ENCODE data around the gene CALML6.
A peak's percentile ranks its signal among the peaks of the same experiment; 100 is the strongest.

Gene CALML6

DNA sequence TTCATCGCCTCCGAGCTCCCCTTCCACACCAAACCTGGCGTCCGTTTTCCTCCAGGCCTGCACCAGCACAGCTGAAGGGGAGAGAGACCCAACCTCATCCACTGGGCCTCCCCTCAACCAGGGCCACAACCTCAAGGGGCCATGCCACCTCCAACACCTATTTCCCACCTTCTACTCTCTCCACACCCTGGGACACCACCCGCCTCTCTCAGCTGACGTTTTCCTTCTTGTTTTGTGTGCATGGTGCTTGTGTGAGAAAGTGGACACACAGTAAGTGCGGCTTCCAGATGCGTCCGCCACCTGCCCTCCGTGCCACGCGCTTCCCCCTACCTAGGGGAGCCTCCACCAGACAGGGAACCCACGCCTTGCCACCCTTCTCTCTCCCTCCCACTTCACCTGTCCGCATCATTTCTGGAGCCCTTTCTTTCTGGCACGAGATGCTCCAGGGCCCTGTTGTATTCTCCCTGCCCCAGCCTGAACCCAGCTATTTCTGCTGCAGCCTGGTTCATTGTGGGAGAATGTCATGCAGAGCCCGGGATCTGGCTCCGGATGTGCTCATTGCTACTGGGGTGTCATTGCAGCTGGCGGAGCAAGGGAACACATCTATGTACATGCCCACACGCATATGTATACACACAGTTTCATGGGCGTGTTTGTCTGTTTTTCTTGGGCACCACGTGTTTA is 22.8 kb upstream of the CALML6 start:
- no peak for DNase-seq

- no peak for DNase-seq
Observed at GRCh38 chr1:1892763-1893120, 22.3 kb upstream of the CALML6 start.

- DNase-seq, result no peak
Observed at GRCh38 chr1:1893291-1893985, 21.6 kb upstream of the CALML6 start.

DNA sequence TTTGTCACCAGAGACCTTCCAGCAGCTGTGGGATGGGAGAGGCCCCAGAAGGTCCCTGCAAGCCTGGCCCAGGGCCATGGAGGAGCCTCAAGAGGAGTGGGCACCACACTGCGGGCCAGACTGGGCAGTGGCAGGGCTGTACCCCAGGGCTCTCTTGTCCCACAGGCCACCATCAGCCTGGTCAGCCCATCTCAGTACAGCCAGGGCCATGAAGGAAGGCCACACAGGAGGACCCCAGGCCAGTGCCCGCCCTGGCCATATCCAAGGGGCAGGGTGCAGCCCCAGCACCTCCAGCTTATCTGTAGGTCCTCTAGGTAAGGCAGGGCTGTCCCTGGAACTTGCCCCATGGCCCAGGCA is 21.1 kb upstream of the CALML6 start:
- no peak for DNase-seq

- no peak for DNase-seq
Observed at GRCh38 chr1:1894354-1895059, 20.6 kb upstream of the CALML6 start.

DNA sequence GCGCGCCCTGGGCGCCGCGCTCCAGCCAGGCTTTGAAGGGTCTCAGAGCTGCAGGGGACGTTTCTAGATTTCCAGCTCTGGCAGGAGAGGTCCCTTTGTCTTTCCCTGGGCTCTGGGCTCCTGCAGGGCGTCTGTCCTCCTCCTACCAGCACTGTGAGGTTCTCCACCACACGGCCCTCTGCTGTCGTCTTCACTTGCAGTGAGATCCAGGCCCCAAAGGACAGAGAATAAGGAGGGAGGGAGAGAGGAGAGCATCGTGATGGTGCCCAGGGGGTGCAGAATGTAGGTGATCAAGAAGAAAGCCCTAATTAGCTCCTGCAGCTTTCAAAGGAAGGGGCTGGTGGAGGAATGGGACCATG is 20.0 kb upstream of the CALML6 start:
- no peak for DNase-seq

- no peak for DNase-seq
Observed at GRCh38 chr1:1895456-1896336, 19.4 kb upstream of the CALML6 start.

DNA sequence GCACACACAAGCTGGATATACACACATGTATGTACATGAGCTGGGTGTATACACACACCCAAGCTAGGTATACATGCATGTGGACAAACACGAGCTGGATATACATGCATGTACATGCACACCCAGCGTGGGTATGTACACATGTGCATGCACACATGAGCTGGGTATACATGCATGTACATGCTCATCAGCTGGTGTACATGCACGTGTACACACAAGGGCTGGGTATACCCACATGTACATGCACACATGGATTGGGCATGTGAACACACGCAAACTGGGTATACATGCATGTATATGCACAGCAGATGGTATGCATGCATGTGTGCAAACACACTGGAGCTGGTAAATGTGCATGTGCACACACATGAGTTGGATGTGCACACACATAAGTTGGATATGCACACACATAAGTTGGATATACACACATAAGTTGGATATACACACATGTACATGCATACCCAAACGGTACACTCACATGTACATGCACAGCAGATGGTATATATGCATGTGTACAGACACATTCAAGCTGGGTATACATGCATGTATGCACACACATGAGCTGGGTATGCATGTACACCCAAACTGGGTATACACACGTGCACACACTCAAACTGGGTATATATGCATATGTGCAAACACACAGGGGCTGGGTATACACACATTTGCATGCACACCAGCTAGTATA is 16.7 kb upstream of the CALML6 start:
- DNase-seq, result no peak

DNA sequence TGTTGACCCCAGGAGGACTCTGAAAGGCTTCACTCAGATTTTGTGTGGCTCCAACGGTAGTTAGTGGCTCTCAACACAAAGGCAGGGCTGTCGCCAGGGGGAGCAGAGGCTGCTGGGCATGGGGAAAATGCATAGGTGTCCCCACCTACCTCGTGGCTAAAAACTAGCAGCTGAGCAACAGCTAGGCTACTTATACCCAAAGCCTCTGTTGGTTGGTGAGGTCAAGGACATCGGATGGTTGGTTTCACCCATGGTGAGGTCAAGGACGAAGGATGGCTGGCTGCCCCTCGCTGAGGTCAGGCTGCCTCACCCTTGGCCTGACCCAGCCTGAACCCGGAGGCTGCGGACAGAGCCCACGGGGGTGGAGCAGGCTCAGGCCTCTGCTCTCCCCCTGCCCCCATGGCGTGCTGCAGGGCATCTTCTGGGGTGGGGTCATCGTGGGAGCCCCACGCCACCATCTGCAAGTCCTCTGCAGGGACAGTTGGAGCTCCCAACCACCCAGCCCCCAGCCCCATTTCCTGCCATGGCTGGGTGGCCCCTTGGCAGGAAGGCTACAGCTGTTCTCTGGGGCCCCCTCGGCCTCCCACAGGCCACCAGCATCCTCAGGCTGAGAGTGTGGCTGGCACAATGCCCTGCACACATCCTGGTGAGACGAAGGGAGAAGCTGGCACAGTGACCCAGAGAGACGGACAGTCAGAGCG is 15.6 kb upstream of the CALML6 start:
- no peak for DNase-seq

- no peak for DNase-seq
Observed at GRCh38 chr1:1899967-1900327, 15.1 kb upstream of the CALML6 start.

GRCh38 chr1:1900883-1901640 is 14.0 kb upstream of the CALML6 start:
- DNase-seq, result no peak

DNA sequence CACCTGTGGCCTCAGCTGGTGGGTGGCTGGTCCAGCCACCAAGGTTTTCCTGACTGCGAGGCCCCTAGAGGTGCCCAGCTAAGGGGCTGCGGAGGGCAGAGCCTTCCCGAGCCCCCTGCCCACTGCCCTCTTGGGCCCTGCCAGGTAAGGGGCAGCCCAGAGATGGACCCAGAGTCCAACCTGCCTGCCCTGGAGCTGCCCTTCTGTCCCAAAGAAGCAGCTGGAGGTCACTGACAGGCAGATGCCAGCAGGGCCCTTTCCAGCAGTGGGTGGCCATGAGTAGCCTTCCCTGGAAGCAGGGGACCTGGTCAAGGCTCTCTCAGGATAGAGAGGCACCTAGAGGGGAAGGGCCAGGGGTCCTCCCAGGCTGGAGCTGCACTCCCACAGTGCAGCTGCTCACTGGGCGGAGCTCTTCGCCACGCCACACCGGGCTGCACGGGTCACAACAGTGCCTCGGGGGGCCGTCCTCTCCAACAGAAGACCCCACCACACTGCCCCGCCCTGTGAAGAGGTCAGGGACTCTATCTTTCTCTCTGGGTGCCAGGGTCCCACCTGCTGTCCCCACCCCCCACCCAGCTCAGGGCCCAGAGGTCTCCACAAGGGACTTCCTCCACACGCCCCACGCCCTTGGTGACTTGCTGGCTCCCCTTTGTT is 13.3 kb upstream of the CALML6 start:
- no peak for DNase-seq

DNA sequence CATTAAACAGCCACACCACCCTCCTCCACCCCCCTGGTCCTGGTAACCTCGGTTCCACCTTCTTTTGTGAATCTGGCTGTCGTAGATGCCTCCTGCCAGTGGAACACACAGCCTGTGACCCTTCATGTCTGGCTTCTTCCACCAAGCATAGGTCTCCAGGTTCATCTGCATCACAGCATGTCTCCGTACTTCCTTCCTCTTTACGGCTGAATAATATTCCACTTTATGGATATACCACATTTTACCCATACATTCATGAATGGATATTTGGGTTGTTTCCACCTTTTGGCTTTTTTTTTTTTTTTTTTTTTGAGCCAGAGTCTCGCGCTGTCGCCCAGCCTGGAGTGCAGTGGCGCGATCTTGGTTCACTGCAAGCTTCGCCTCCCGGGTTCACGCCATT is 11.8 kb upstream of the CALML6 start:
- DNase-seq, result no peak

GRCh38 chr1:1906185-1907097 is 8.6 kb upstream of the CALML6 start:
- DNase-seq, result peak; percentile 64

GRCh38 chr1:1907098-1907736 is 7.8 kb upstream of the CALML6 start:
- DNase-seq, result no peak

DNA sequence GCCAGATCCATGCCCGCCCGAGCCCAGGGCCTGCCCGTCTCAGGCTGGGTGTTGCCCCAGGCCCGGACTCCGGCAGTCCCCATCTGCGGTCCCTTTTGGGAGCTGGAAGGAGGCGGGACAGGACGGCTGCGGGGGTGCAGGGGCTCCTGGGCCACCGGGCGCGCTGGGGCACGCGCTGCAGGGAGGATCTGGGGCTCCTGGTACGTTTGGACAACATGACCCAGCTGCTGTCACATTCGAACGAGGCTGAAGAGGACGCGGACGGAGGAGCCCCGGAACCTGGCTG is 6.6 kb upstream of the CALML6 start:
- no peak for DNase-seq

- DNase-seq, result no peak
Observed at GRCh38 chr1:1910033-1910465, 5.0 kb upstream of the CALML6 start.

DNA sequence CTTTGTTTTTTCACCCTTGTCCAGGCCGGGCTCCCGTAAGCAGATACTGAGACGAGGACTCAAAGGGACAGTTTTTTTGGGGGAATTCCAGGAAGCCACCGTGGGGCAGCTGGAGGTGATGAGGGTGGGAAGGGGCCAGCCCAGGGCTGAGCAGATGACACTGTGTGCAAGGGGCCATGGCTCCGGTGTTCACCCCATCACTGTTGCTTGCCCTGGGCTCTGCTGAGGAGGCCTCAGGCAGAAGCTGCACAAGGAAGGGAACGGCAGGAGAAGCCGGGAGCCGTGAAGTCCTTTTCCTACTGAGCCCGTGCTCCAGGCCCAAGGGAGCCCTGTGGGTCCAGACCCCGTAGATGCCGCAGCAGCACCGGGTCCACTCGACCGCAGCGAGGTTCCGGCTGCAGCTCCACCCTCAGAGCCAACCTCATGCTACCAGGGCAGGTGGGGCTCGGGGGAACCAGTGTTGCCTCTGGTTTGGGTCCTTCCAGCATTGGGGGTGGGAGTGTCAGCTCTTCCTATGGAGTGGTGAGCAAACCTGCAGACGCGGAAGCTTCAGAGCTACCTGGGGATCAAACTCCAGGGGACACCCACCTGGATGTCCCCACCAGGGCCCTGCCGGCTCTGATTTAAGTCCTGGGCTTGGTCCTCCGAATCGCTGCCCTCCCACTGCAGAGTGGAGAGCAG is 4.3 kb upstream of the CALML6 start:
- no peak for DNase-seq
